SK-N-SH (cell line): ENCODE measurements around the gene HLA-DMA. TPM values are rescaled to one million over a fixed set of nuclear protein-coding genes. Genes with fewer than 3 reads are reported as not detected.
"Not testable (repeated sequence)": the region's sequence is repeated elsewhere in the genome, so short reads cannot be mapped to it uniquely, and the experiment has no call there.

Experiments used
- CTCF ChIA-PET: fragments of 300-600, 350-600 bp; formaldehyde crosslinking; extraction: SDS; loops from one replicate; lab custom pipeline; 2021; lab: Yijun Ruan, JAX
- POLR2A ChIA-PET: fragments of 350-600 bp; sonication (Branson Sonifier 250); formaldehyde crosslinking; extraction: SDS; loops from one replicate; lab custom pipeline; 2020; ENCODE audit warnings: antibody characterized with exemption, inconsistent platforms; lab: Yijun Ruan, JAX
- DNase-seq: peaks from one replicate; pipeline ENCODE4 v3.0.0; 2012
- H2AFZ ChIP-seq: fragments of 200-600 bp; sonication (generic); 2 replicates; pipeline ENCODE4 v1.8.1; 2016; ENCODE audit warnings: antibody characterized with exemption, mild to moderate bottlenecking, low read depth
- H3F3A ChIP-seq: fragments of 200-600 bp; sonication (generic); replicated peaks from 2 replicates; pipeline ENCODE3; 2016; ENCODE audit warnings: antibody characterized with exemption, mild to moderate bottlenecking; ENCODE audit not compliant: insufficient read depth
- H3K27ac ChIP-seq, 2 experiments: fragments of 200-500 bp in 1 of 2; fragments of 200-600 bp in 1 of 2; sonication (Bioruptor generic) in 1 of 2; sonication (generic), shearing (Covaris generic) in 1 of 2; 2 replicates each; pipeline versions ENCODE4 v1.5.1 to v1.6.1; 2014 to 2016; ENCODE audit warnings: low read depth in 2 of 2, inconsistent platforms in 1 of 2, low read length in 1 of 2, mild to moderate bottlenecking in 1 of 2, mixed read lengths in 1 of 2
- H3K27me3 ChIP-seq: fragments of 200-600 bp; sonication (generic), shearing (Covaris generic); 2 replicates; pipeline ENCODE4 v1.6.1; 2016; ENCODE audit warnings: mixed run types; ENCODE audit not compliant: insufficient read depth
- H3K36me3 ChIP-seq, 2 experiments: fragments of 200-500 bp in 1 of 2; fragments of 200-600 bp in 1 of 2; sonication (Bioruptor generic) in 1 of 2; sonication (generic) in 1 of 2; replicated peaks in 1 of 2; 2 replicates each; pipeline versions ENCODE3 to v1.5.1; 2014 to 2016; ENCODE audit warnings: low read length in 1 of 2, mild to moderate bottlenecking in 1 of 2; ENCODE audit not compliant: insufficient read depth in 2 of 2, control insufficient read depth in 1 of 2
- H3K4me1 ChIP-seq, 2 experiments: fragments of 200-500 bp in 1 of 2; fragments of 200-600 bp in 1 of 2; sonication (Bioruptor generic) in 1 of 2; sonication (generic), shearing (Covaris generic) in 1 of 2; 2 replicates each; pipeline versions ENCODE4 v1.5.1 to v1.6.1; 2014 to 2016; ENCODE audit warnings: low read depth in 1 of 2, low read length in 1 of 2, mixed run types in 1 of 2; ENCODE audit not compliant: insufficient read depth in 2 of 2, control insufficient read depth in 1 of 2
- H3K4me2 ChIP-seq: fragments of 200-600 bp; sonication (generic), shearing (Covaris generic); 2 replicates; pipeline ENCODE4 v1.6.1; 2017; ENCODE audit warnings: mixed run types
- H3K4me3 ChIP-seq, 2 experiments: fragments of 200-500 bp in 1 of 2; fragments of 200-600 bp in 1 of 2; sonication (Bioruptor generic) in 1 of 2; sonication (generic), shearing (Covaris generic) in 1 of 2; 2 replicates each; pipeline versions ENCODE4 v1.5.1 to v1.8.1; 2014 to 2016; ENCODE audit warnings: low read depth in 2 of 2, inconsistent platforms in 1 of 2, low read length in 1 of 2, mild to moderate bottlenecking in 1 of 2, mixed read lengths in 1 of 2, moderate library complexity in 1 of 2
- H3K79me2 ChIP-seq: fragments of 200-600 bp; sonication (generic); 2 replicates; pipeline ENCODE4 v1.8.1; 2017; ENCODE audit warnings: mild to moderate bottlenecking; ENCODE audit not compliant: insufficient read depth
- H3K9ac ChIP-seq: fragments of 200-600 bp; sonication (generic); 2 replicates; pipeline ENCODE4 v1.6.1; 2017; ENCODE audit warnings: mixed run types
- H3K9me2 ChIP-seq: fragments of 200-600 bp; sonication (generic); 2 replicates; pipeline ENCODE4 v1.6.1; 2017; ENCODE audit warnings: mixed run types
- H3K9me3 ChIP-seq: fragments of 200-600 bp; sonication (generic); 2 replicates; pipeline ENCODE4 v1.6.1; 2017; ENCODE audit warnings: mixed run types, mild to moderate bottlenecking, moderate library complexity
- H4K20me1 ChIP-seq: fragments of 200-600 bp; sonication (generic); 2 replicates; pipeline ENCODE4 v1.6.1; 2017; ENCODE audit warnings: mild to moderate bottlenecking, mixed run types; ENCODE audit not compliant: insufficient read depth
- CHD2 ChIP-seq: fragments of 150-350 bp; IDR thresholded peaks from 2 replicates; pipeline ENCODE4 v1.6.1; 2018; ENCODE audit warnings: low read length; ENCODE audit not compliant: partially characterized antibody
- EP300 ChIP-seq, 2 experiments: IDR thresholded peaks; 2 replicates each; pipeline versions ENCODE4 v1.4.0 to v1.6.1; 2012; ENCODE audit warnings: borderline replicate concordance in 1 of 2, low read depth in 1 of 2, low read length in 1 of 2
- FOXJ3 ChIP-seq: sonication (generic); formaldehyde crosslinking; IDR thresholded peaks from 2 replicates; pipeline ENCODE4 v1.5.1; 2020; ENCODE audit warnings: mild to moderate bottlenecking, missing genetic modification reagents
- MEF2A ChIP-seq: IDR thresholded peaks from 2 replicates; pipeline ENCODE4 v1.4.0; 2012; ENCODE audit warnings: low read depth, borderline replicate concordance
- MXI1 ChIP-seq: IDR thresholded peaks from 2 replicates; pipeline ENCODE4 v1.6.1; 2012; ENCODE audit warnings: mild to moderate bottlenecking, low read depth, low read length, improper control_type of control experiment
- PBX3 ChIP-seq: IDR thresholded peaks from 2 replicates; pipeline ENCODE4; 2012
- RAD21 ChIP-seq: IDR thresholded peaks from 2 replicates; pipeline ENCODE4 v1.6.1; 2012; ENCODE audit warnings: mild to moderate bottlenecking, low read length
- RFX5 ChIP-seq: IDR thresholded peaks from 2 replicates; pipeline ENCODE4 v1.6.1; 2012; ENCODE audit warnings: mild to moderate bottlenecking, improper control_type of control experiment, low read length
- SMC3 ChIP-seq: IDR thresholded peaks from 2 replicates; pipeline ENCODE4 v1.6.1; 2012; ENCODE audit warnings: low read depth, low read length, improper control_type of control experiment
- TCF12 ChIP-seq: IDR thresholded peaks from 2 replicates; pipeline ENCODE4 v1.4.0; 2012
- USF1 ChIP-seq: IDR thresholded peaks from 2 replicates; pipeline ENCODE4 v1.4.0; 2012; ENCODE audit warnings: low read depth, borderline replicate concordance
- WGBS: methylation state at CpG from one replicate; pipeline ENCODE4 v1.1.6; 2017; ENCODE audit warnings: low lambda C conversion rate; 5-methylcytosine and 5-hydroxymethylcytosine counted together
- polyA plus RNA-seq, 3 experiments: library from polyadenylated mRNA; depleted of rRNA; stranded (reverse); fragments of >200 nt; gene quantifications; 2 replicates each; pipeline ENCODE4 v1.2.3, GENCODE V29; 2012
- TF ChIP-seq, protein P1 (sequence below): IDR thresholded peaks from 2 replicates; pipeline ENCODE4 v1.6.1; 2012; ENCODE audit warnings: mild to moderate bottlenecking, low read depth, low read length, moderate library complexity
- TF ChIP-seq, protein P2 (sequence below): fragments of 150-350 bp; IDR thresholded peaks from 2 replicates; pipeline ENCODE4 v1.6.1; 2016; ENCODE audit warnings: mild to moderate bottlenecking, low read depth, low read length

Gene HLA-DMA
- polyA plus RNA-seq, 1 of the 3 experiments (the other 2 are of a cell fraction) = 1.2 TPM

DNA sequence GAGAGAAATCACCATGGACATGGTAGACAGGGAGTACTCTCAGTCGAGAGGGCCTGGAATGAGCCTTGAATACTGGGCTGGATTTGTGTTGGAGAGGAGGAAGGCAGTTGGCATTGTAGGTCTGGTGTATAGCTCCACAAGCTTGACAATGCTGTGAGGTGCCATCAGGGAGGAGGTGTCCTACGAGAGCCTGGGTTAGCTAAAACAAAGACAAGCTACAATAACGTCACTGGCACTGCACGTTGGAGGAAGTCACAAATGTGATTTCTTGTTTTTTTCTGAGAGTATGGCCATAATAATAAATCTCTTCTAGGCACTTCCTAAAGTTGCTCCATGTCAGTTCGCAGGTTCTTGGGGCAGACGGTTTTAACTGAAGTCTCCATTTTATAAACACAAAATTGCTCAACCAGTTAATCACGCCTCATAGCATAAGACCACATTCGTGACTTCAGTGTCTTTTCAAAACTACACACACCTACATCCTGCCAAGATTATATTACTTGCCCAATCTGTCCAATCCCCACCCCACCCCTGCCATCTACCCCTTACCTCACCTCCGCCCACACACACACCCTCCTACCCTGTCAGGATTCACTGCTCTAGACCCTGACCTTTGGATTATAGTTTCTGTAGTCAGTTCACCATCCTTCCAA is 7.7 kb downstream of the HLA-DMA start (continued):
- TF ChIP-seq MXI1 = no peak
- no peak for TF ChIP-seq MEF2A
- TF ChIP-seq TCF12 = no peak
- no peak for TF ChIP-seq SMC3
- TF ChIP-seq, protein P1, sequence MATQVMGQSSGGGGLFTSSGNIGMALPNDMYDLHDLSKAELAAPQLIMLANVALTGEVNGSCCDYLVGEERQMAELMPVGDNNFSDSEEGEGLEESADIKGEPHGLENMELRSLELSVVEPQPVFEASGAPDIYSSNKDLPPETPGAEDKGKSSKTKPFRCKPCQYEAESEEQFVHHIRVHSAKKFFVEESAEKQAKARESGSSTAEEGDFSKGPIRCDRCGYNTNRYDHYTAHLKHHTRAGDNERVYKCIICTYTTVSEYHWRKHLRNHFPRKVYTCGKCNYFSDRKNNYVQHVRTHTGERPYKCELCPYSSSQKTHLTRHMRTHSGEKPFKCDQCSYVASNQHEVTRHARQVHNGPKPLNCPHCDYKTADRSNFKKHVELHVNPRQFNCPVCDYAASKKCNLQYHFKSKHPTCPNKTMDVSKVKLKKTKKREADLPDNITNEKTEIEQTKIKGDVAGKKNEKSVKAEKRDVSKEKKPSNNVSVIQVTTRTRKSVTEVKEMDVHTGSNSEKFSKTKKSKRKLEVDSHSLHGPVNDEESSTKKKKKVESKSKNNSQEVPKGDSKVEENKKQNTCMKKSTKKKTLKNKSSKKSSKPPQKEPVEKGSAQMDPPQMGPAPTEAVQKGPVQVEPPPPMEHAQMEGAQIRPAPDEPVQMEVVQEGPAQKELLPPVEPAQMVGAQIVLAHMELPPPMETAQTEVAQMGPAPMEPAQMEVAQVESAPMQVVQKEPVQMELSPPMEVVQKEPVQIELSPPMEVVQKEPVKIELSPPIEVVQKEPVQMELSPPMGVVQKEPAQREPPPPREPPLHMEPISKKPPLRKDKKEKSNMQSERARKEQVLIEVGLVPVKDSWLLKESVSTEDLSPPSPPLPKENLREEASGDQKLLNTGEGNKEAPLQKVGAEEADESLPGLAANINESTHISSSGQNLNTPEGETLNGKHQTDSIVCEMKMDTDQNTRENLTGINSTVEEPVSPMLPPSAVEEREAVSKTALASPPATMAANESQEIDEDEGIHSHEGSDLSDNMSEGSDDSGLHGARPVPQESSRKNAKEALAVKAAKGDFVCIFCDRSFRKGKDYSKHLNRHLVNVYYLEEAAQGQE = no peak

DNA sequence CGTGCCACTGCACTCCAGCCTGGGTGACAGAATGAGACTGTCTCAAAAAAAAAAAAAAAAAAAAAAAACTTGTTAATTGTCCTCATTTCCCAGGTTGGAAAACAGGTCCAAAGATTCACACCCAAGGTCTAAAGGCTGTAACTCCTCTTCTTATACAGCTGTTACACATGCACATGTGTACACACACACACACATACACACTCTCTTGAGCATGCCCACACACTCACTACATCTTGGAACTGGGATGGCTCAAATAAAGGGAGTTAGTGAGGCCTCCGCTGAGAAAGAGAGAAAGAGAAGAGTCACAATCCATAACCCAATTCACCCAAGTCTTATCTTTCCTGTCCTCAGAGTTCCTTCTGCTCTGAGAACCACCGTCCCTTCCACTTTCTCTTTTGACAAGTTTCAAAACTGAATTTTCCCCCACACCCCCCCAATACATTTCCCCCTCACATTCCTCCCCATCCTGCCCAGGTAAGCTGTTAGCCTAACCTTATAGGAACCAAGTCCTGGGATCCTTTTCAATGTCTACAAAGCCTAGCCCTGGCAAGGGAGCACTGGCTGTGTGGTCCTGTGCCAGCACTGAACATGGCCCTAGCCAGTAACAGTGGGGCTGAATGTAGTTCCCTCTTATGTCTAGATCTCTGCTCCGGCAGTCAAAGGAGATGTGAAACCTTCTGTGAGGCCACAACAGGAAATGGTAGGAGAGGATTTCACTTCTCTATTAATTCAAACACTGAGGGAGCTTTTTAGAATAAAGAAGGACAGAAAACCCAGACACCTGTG is 8.8 kb downstream of the HLA-DMA start:
- no peaks in the 10 kb centered on the region for H3K36me3 ChIP-seq
- no peak for TF ChIP-seq EP300 (IDR thresholded peaks at IDR 0.05; ENCODE audit: borderline replicate concordance in 1 of 2, low read depth in 1 of 2, low read length in 1 of 2)
- TF ChIP-seq, protein P2, sequence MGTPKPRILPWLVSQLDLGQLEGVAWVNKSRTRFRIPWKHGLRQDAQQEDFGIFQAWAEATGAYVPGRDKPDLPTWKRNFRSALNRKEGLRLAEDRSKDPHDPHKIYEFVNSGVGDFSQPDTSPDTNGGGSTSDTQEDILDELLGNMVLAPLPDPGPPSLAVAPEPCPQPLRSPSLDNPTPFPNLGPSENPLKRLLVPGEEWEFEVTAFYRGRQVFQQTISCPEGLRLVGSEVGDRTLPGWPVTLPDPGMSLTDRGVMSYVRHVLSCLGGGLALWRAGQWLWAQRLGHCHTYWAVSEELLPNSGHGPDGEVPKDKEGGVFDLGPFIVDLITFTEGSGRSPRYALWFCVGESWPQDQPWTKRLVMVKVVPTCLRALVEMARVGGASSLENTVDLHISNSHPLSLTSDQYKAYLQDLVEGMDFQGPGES = no peak
- TF ChIP-seq USF1 = no peak
- no peak for TF ChIP-seq RFX5
- TF ChIP-seq RAD21 = no peak
- no peak for TF ChIP-seq MEF2A
- no peak for TF ChIP-seq FOXJ3 (CRISPR knock-in tag)
- TF ChIP-seq CHD2 = no peak
- no peak for TF ChIP-seq MXI1
- TF ChIP-seq PBX3 = no peak
- TF ChIP-seq, all 33 proteins: peak for 0
- H4K20me1 ChIP-seq = no peaks in the 10 kb centered on the region
- H3K4me2 ChIP-seq = no peak overlapping the region
- H3K27ac ChIP-seq = no peak overlapping the region
- ChIA-PET CTCF (interaction anchor here (1.2 to 15.2 kb wide), 5 partner anchors 11 to 76 kb away, joined by 3 to 391 read pairs (median 43); partner anchors contain the start of gene HLA-DMA), POLR2A (no interaction called here)
- no peaks in the 10 kb centered on the region for H3K79me2 ChIP-seq
- H3K9me3 ChIP-seq = peaks cover 6% of the 10 kb centered on the region
- peaks cover 0 to 3% of the 10 kb centered on the region in 2 experiments; a peak in 1 of 4 replicates for H3K4me1 ChIP-seq
- no peaks in the 10 kb centered on the region for H3F3A ChIP-seq
- WGBS = 22% methylated on average over 4 of the region's 4 CpGs
- H3K9me2 ChIP-seq = no peaks in the 10 kb centered on the region
- H3K27me3 ChIP-seq = peaks cover 26% of the 10 kb centered on the region; the same call in 1 of the 2 replicates
- H3K9ac ChIP-seq = no peak overlapping the region
- H2AFZ ChIP-seq = no peak overlapping the region
- no peak overlapping the region for H3K4me3 ChIP-seq
- no peak for DNase-seq

DNA sequence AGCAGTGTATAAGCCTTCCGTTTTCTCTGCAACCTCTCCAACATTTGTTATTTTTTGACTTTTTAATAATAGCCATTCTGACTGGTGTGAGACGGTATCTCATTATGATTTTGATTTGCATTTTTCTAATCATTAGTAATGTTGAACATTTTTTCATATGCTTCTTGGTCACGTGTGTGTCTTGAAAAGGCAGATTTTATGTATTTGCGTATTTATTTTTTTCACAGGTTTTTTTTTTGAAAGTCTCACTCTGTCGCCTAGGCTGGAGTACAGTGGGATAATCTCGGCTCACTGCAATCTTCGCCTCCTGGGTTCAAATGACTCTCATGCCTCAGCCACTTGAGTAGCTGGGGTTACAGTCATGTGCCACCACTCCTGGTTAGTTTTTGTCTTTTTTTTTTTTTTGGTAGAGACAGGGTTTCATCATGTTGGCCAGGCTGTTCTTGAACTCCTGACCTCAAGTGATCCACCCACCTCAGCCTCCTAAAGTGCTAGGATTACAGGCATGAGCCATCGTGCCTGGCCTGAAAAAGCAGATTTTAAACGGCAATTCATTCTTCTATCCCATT is 10.3 kb downstream of the HLA-DMA start:
- POLR2A ChIA-PET, H3K36me3 ChIP-seq: not testable (repeated sequence)
- WGBS = 43% methylated on average over 9 of the region's 9 CpGs

More for the DNA sequence above, 10.3 kb downstream of the HLA-DMA start:
- H4K20me1 ChIP-seq, H3K27ac ChIP-seq, H3K4me1 ChIP-seq, H3F3A ChIP-seq, H3K4me2 ChIP-seq, H3K4me3 ChIP-seq, DNase-seq, H2AFZ ChIP-seq, H3K9me2 ChIP-seq, H3K9ac ChIP-seq, H3K9me3 ChIP-seq, H3K79me2 ChIP-seq: not testable (repeated sequence)
- H3K27me3 ChIP-seq = peaks cover 37% of the 10 kb centered on the region; the same call in 1 of the 2 replicates
- CTCF ChIA-PET = interaction anchor here (0.7 to 15.2 kb wide), 7 partner anchors 10 to 305 kb away, joined by 3 to 391 read pairs (median 21); partner anchors contain the start of genes BRD2 and HLA-DMA
